Upper lobe of left lung (tissue), 4 donors: Measurements from ENCODE around the gene TUB.

Experiments used
- EP300 ChIP-seq, 4 donors: sonication (generic); formaldehyde crosslinking; IDR thresholded peaks; one replicate each; pipeline ENCODE4 v1.5.1; 2017; ENCODE audit warnings: antibody characterized with exemption in 4 of 4, control low read depth in 2 of 4
- POLR2A ChIP-seq, 4 donors: fragments of 450-650 bp; IDR thresholded peaks; one replicate each; pipeline ENCODE4 v1.5.1; 2016 to 2017; ENCODE audit warnings: antibody characterized with exemption in 4 of 4, mild to moderate bottlenecking in 2 of 4
- POLR2AphosphoS5 ChIP-seq, 2 donors: sonication (generic); formaldehyde crosslinking; IDR thresholded peaks; one replicate each; pipeline ENCODE4 v1.5.1; 2017; ENCODE audit warnings: antibody characterized with exemption in 2 of 2
- TF ChIP-seq, protein P1 (sequence below), 6 experiments: fragments of 450-650 bp in 4 of 6; fragments of 200-600 bp in 2 of 6; sonication (generic) in 2 of 6; IDR thresholded peaks; one replicate each; pipeline ENCODE4 v1.5.1; 2016 to 2019; ENCODE audit warnings: antibody characterized with exemption in 6 of 6

- no peak for TF ChIP-seq EP300 (IDR thresholded peaks at IDR 0.05)
- no peak for TF ChIP-seq POLR2A (IDR thresholded peaks at IDR 0.05)
- TF ChIP-seq, protein P1, sequence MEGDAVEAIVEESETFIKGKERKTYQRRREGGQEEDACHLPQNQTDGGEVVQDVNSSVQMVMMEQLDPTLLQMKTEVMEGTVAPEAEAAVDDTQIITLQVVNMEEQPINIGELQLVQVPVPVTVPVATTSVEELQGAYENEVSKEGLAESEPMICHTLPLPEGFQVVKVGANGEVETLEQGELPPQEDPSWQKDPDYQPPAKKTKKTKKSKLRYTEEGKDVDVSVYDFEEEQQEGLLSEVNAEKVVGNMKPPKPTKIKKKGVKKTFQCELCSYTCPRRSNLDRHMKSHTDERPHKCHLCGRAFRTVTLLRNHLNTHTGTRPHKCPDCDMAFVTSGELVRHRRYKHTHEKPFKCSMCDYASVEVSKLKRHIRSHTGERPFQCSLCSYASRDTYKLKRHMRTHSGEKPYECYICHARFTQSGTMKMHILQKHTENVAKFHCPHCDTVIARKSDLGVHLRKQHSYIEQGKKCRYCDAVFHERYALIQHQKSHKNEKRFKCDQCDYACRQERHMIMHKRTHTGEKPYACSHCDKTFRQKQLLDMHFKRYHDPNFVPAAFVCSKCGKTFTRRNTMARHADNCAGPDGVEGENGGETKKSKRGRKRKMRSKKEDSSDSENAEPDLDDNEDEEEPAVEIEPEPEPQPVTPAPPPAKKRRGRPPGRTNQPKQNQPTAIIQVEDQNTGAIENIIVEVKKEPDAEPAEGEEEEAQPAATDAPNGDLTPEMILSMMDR (IDR thresholded peaks at IDR 0.05) = peak; percentile 30 to 65 (median 43)
- TF ChIP-seq POLR2AphosphoS5 (IDR thresholded peaks at IDR 0.05) = no peak
These were observed 11.8 kb downstream of the TUB start for GRCh38 chr11:8092587-8093424.
